GM12878 (cell line): Measurements from ENCODE around the gene GTF3A. TPM values are rescaled to one million over a fixed set of nuclear protein-coding genes. Genes with fewer than 3 reads are reported as not detected.

Source experiments
- ATAC-seq: fragments of 200-7000 bp; cut with Tn5 transposase; 3 replicates; pipeline ENCODE4 v1.9.1; 2020; ENCODE audit warnings: mild to moderate bottlenecking, moderate library complexity
- BruUV-seq: library from RNA; stranded (reverse); fragments of 400-500 nt; replicated peaks from 2 replicates; lab custom pipeline; 2021; lab: Mats Ljungman, UMichigan
- CTCF ChIA-PET: fragments of 300-600 bp; sonication (Branson Sonifier 250); formaldehyde crosslinking; extraction: SDS; loops from one replicate; lab custom pipeline; 2021; ENCODE audit warnings: inconsistent platforms; lab: Yijun Ruan, JAX
- POLR2A ChIA-PET: fragments of 350-600 bp; formaldehyde crosslinking; extraction: SDS; loops from one replicate; lab custom pipeline; 2021; ENCODE audit warnings: inconsistent platforms; lab: Charles Lee
- RAD21 ChIA-PET: fragments of 300-600 bp; sonication (Branson Sonifier 250); formaldehyde crosslinking; loops from one replicate; lab custom pipeline; 2023; ENCODE audit warnings: antibody characterized with exemption; ENCODE audit not compliant: unreplicated experiment; lab: Charles Lee
- SMC1A ChIA-PET: fragments of 300-600 bp; sonication (Branson Sonifier 250); formaldehyde crosslinking; loops from one replicate; lab custom pipeline; 2023; ENCODE audit not compliant: unreplicated experiment, uncharacterized antibody; lab: Charles Lee
- DNase-seq: peaks from one replicate; pipeline ENCODE4 v3.0.0-alpha.2; 2011; ENCODE audit warnings: low read depth, low spot score
- FAIRE-seq: peaks from 3 replicates; lab custom pipeline; 2011; peaks lifted over from hg19 to GRCh38; lab: Jason Lieb, UNC
- H2AFZ ChIP-seq: 2 replicates; pipeline ENCODE4 v1.6.0; 2011; ENCODE audit warnings: low read depth, low read length, control low read depth; ENCODE audit not compliant: control insufficient read depth
- H3K27ac ChIP-seq: 2 replicates; pipeline ENCODE4 v1.5.1; 2011; ENCODE audit warnings: control low read depth; ENCODE audit not compliant: control insufficient read depth, insufficient read depth
- H3K27me3 ChIP-seq, 2 experiments: replicated peaks in 1 of 2; 2 replicates each; pipeline versions ENCODE4 v1.6.0 to v1.6.1; 2011; ENCODE audit warnings: low read length in 1 of 2; ENCODE audit not compliant: control insufficient read depth in 2 of 2, insufficient read depth in 2 of 2
- H3K36me3 ChIP-seq, 2 experiments: 2 replicates each; pipeline ENCODE4 v1.5.1; 2011; ENCODE audit warnings: low read length in 1 of 2; ENCODE audit not compliant: control insufficient read depth in 2 of 2, insufficient read depth in 2 of 2
- H3K4me1 ChIP-seq: 2 replicates; pipeline ENCODE4 v1.6.1; 2011; ENCODE audit warnings: mild to moderate bottlenecking, low read length, moderate library complexity, mixed read lengths; ENCODE audit not compliant: control insufficient read depth, insufficient read depth
- H3K4me2 ChIP-seq: 2 replicates; pipeline ENCODE4 v1.6.0; 2011; ENCODE audit warnings: control low read depth; ENCODE audit not compliant: control insufficient read depth, insufficient read depth
- H3K4me3 ChIP-seq: fragments of 200-600 bp; sonication (generic); 2 replicates; pipeline ENCODE4 v1.5.1; 2016
- H3K79me2 ChIP-seq: 2 replicates; pipeline ENCODE4 v1.6.0; 2011; ENCODE audit warnings: low read length; ENCODE audit not compliant: control insufficient read depth, insufficient read depth
- H3K9ac ChIP-seq: 2 replicates; pipeline ENCODE4 v1.8.0; 2011; ENCODE audit warnings: low read length, control low read depth, mixed read lengths; ENCODE audit not compliant: control insufficient read depth, insufficient read depth
- H3K9me3 ChIP-seq: replicated peaks from 3 replicates; pipeline ENCODE4 v1.5.1; 2011; ENCODE audit warnings: mild to moderate bottlenecking, low read length; ENCODE audit not compliant: control insufficient read depth, insufficient read depth
- H4K20me1 ChIP-seq: 2 replicates; pipeline ENCODE4 v1.6.0; 2011; ENCODE audit not compliant: control insufficient read depth, insufficient read depth
- ATF2 ChIP-seq: IDR thresholded peaks from 2 replicates; pipeline ENCODE4 v1.6.1; 2012; ENCODE audit warnings: low read length, inconsistent platforms
- ATF7 ChIP-seq: fragments of 450-650 bp; IDR thresholded peaks from 2 replicates; pipeline ENCODE4 v1.6.1; 2016; ENCODE audit warnings: low read depth, mild to moderate bottlenecking
- BHLHE40 ChIP-seq, 2 experiments: fragments of 450-650 bp in 1 of 2; IDR thresholded peaks; 2 replicates each; pipeline ENCODE4 v1.6.1; 2011 to 2017; ENCODE audit warnings: low read depth in 2 of 2, borderline replicate concordance in 1 of 2, improper control_type of control experiment in 1 of 2, low read length in 1 of 2, mild to moderate bottlenecking in 1 of 2
- CHD2 ChIP-seq: IDR thresholded peaks from 2 replicates; pipeline ENCODE4 v1.6.1; 2011; ENCODE audit warnings: low read depth, low read length, improper control_type of control experiment, borderline replicate concordance
- CREB1 ChIP-seq: IDR thresholded peaks from 2 replicates; pipeline ENCODE4 v1.6.1; 2012; ENCODE audit warnings: low read depth, mild to moderate bottlenecking, inconsistent platforms
- EED ChIP-seq: sonication (generic); IDR thresholded peaks from 2 replicates; pipeline ENCODE4 v1.6.1; 2016; ENCODE audit warnings: antibody characterized with exemption, low read depth
- HCFC1 ChIP-seq: fragments of 150-350 bp; IDR thresholded peaks from 2 replicates; pipeline ENCODE4 v1.6.1; 2014; ENCODE audit warnings: low read length
- LARP7 ChIP-seq: fragments of 450-650 bp; IDR thresholded peaks from 2 replicates; pipeline ENCODE4 v1.6.1; 2017; ENCODE audit warnings: mild to moderate bottlenecking
- MTA2 ChIP-seq: fragments of 450-650 bp; IDR thresholded peaks from 2 replicates; pipeline ENCODE4 v1.6.1; 2016; ENCODE audit warnings: low read depth, mild to moderate bottlenecking, moderate library complexity
- PKNOX1 ChIP-seq: fragments of 450-650 bp; IDR thresholded peaks from 2 replicates; pipeline ENCODE4 v1.6.1; 2016; ENCODE audit warnings: mild to moderate bottlenecking
- PML ChIP-seq: IDR thresholded peaks from 2 replicates; pipeline ENCODE4 v1.6.1; 2012; ENCODE audit warnings: low read length, inconsistent platforms
- POLR2AphosphoS2 ChIP-seq: IDR thresholded peaks from 2 replicates; pipeline ENCODE4 v1.6.1; 2011; ENCODE audit warnings: low read depth, mild to moderate bottlenecking, low read length, improper control_type of control experiment, moderate library complexity
- RB1 ChIP-seq: fragments of 450-650 bp; formaldehyde crosslinking; IDR thresholded peaks from 2 replicates; pipeline ENCODE4 v1.6.1; 2017; ENCODE audit warnings: mild to moderate bottlenecking, borderline replicate concordance
- RCOR1 ChIP-seq: conservative IDR thresholded peaks from 2 replicates; pipeline ENCODE4 v1.6.1; 2012; ENCODE audit warnings: low read depth, low read length, improper control_type of control experiment
- REST ChIP-seq: IDR thresholded peaks from 2 replicates; pipeline ENCODE4 v1.6.1; 2012; ENCODE audit warnings: mild to moderate bottlenecking, low read depth, low read length
- SIX5 ChIP-seq: IDR thresholded peaks from 2 replicates; pipeline ENCODE4 v1.6.1; 2011; ENCODE audit warnings: mild to moderate bottlenecking, low read depth, low read length, moderate library complexity; ENCODE audit not compliant: severe bottlenecking
- SMAD5 ChIP-seq: IDR thresholded peaks from 2 replicates; pipeline ENCODE4 v1.6.1; 2016; ENCODE audit warnings: antibody characterized with exemption, low read depth
- STAT1 ChIP-seq: fragments of 450-650 bp; conservative IDR thresholded peaks from 2 replicates; pipeline ENCODE4 v1.6.1; 2014; ENCODE audit warnings: antibody characterized with exemption, mild to moderate bottlenecking
- WGBS: methylation state at CpG from one replicate; pipeline ENCODE4 v1.1.6; 2016; ENCODE audit warnings: low lambda C conversion rate; ENCODE audit not compliant: insufficient replicate concordance, insufficient coverage; ENCODE audit errors: missing lambda C conversion rate; 5-methylcytosine and 5-hydroxymethylcytosine counted together
- in situ Hi-C: fragments of 300-500 bp; cut with MboI; formaldehyde crosslinking; loops from 9 replicates; pipeline ENCODE4 v1.14.3; 2018; ENCODE audit warnings: mixed read lengths
- intact Hi-C: fragments of 100-400 bp; cut with micrococcal nuclease; formaldehyde crosslinking; loops from one replicate; pipeline ENCODE4 v1.14.2; 2022; ENCODE audit not compliant: unreplicated experiment
- polyA plus RNA-seq, 11 experiments: library from polyadenylated mRNA; depleted of rRNA in 4 of 11; unstranded in 6 of 11; stranded (reverse) in 5 of 11; fragments of >200 nt; fragmentation: Nextera tagmentation in 4 of 11; fragmentation: Illumina TruSeq in 1 of 11; extraction: Ambion mirVana in 4 of 11; extraction: Trizol in 1 of 11; gene quantifications; 1 replicate in 1 of 11; 2 replicates in 10 of 11; pipeline versions ENCODE4 v1.2.1 to v1.2.3, GENCODE V29; 2011 to 2016; ENCODE audit warnings: inconsistent platforms in 2 of 11, missing spikeins in 2 of 11, low read depth in 1 of 11
- total RNA-seq, 4 experiments: library from RNA; depleted of rRNA in 3 of 4; stranded (reverse); fragments of >200 nt in 3 of 4; fragmentation: Illumina TruSeq in 1 of 4; extraction: Trizol in 1 of 4; gene quantifications; 2 replicates each; pipeline versions ENCODE4 v1.2.1 to v1.2.3, GENCODE V29; 2013 to 2021

GTF3A gene
- total and polyA plus RNA-seq, 10 of the 15 experiments (the other 5 are each of a cell fraction or from before 2014, with no cell fraction given) = 74.2 to 524 (median 216) TPM

GRCh38 chr13:27463500-27463899 is 39.1 kb downstream of the GTF3A start:
- POLR2A ChIA-PET = no interaction called here
- WGBS = 15% methylated on average over 6 of the region's 6 CpGs
- no TSS peak for BruUV-seq

More at GRCh38 chr13:27463500-27463899, 39.1 kb downstream of the GTF3A start:
- TF ChIP-seq LARP7 = no peak
- no peak for TF ChIP-seq PKNOX1
- no peak for TF ChIP-seq HCFC1
- TF ChIP-seq SIX5 = no peak
- TF ChIP-seq EED = no peak
- no peak for TF ChIP-seq REST
- TF ChIP-seq CREB1 = no peak
- no peak for TF ChIP-seq STAT1
- no peak for TF ChIP-seq ATF7
- TF ChIP-seq RB1 = no peak
- TF ChIP-seq BHLHE40 (IDR thresholded peaks at IDR 0.05; ENCODE audit: borderline replicate concordance in 1 of 2, low read depth in 2 of 2, low read length in 1 of 2) = no peak
- no peak for TF ChIP-seq POLR2AphosphoS2
- no peak for TF ChIP-seq SMAD5
- TF ChIP-seq RCOR1 = no peak
- no peak for TF ChIP-seq CHD2
- TF ChIP-seq MTA2 = no peak
- TF ChIP-seq PML = no peak
- TF ChIP-seq ATF2 = no peak
- TF ChIP-seq, all 136 proteins: peak for 0
- Histone ChIP-seq H3K79me2 (no peaks in the 10 kb centered on the region), H3K9me3 (no peaks in the 10 kb centered on the region), H3K4me3 (no peak overlapping the region), H3K36me3 (no peaks in the 10 kb centered on the region), H2AFZ (no peak overlapping the region), H3K4me2 (no peak overlapping the region), H3K9ac (no peak overlapping the region), H3K27me3 (no peaks in the 10 kb centered on the region), H3K27ac (no peak overlapping the region), H3K4me1 (no peaks in the 10 kb centered on the region), H4K20me1 (no peaks in the 10 kb centered on the region)
- CTCF ChIA-PET = interaction anchor here (1.1 kb wide), 1 partner anchor 70 kb away, joined by 3 read pairs; no protein-coding TSS in a partner anchor
- in situ Hi-C loops = no loop called here
- FAIRE-seq (no peak), DNase-seq (no peak), ATAC-seq (peak; percentile 38)
- intact Hi-C loops = no loop called here
- RAD21 ChIA-PET = no interaction called here
- SMC1A ChIA-PET = interaction anchor here (0.5 to 1.0 kb wide), 2 partner anchors 19 to 126 kb away, joined by 3 to 4 read pairs; no protein-coding TSS in a partner anchor
